AG04449 (cell line): ENCODE measurements around the gene FARS2.

ENCODE experiments used
- CTCF ChIA-PET: fragments of 350-600 bp; formaldehyde crosslinking; extraction: SDS; loops from one replicate; lab custom pipeline; 2021; ENCODE audit warnings: antibody characterized with exemption; lab: Yijun Ruan, JAX
- POLR2A ChIA-PET: fragments of 400-600, 350-600 bp; formaldehyde crosslinking; extraction: SDS; loops from one replicate; lab custom pipeline; 2020; ENCODE audit warnings: antibody characterized with exemption, inconsistent platforms; lab: Yijun Ruan, JAX
- DNase-seq: peaks from one replicate; pipeline ENCODE4 v3.0.0-alpha.2; 2010; ENCODE audit warnings: low read depth, low spot score
- H3K4me3 ChIP-seq: 2 replicates; pipeline ENCODE4 v1.5.1; 2011; ENCODE audit warnings: low read depth, mild to moderate bottlenecking, control low read depth, low read length
- TF ChIP-seq, protein P1 (sequence below): IDR thresholded peaks from one replicate; pipeline ENCODE4 v1.5.1; 2011; ENCODE audit warnings: mild to moderate bottlenecking, moderate library complexity, low read length, control low read depth, inconsistent platforms; ENCODE audit not compliant: insufficient read depth; ENCODE audit errors: missing control alignments

FARS2 gene

DNA sequence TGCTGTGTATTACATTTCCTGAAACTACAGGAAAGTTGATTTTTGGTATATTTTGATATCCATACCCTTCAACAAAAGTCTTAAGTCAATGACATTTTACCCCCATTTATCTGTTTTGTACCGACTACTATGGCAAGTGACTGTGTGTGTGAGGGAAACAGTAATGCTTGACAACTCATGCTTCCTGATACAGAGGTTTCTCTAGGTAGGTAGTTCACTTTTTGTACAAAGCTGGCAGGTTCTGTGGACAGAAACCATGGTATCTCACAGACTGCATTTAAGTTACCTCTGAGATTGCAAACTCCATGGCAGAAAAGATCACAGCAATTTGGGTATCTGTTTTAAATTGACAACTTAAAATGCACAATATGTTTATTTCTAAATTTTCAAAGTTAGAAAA is 28.8 kb downstream of the FARS2 start:
- ChIA-PET POLR2A (no interaction called here), CTCF (interaction anchor here (1.2 kb wide), 2 partner anchors 10 to 12 kb away, joined by 3 to 5 read pairs; no protein-coding TSS in a partner anchor)
- no peak overlapping the region for H3K4me3 ChIP-seq
- TF ChIP-seq, protein P1, sequence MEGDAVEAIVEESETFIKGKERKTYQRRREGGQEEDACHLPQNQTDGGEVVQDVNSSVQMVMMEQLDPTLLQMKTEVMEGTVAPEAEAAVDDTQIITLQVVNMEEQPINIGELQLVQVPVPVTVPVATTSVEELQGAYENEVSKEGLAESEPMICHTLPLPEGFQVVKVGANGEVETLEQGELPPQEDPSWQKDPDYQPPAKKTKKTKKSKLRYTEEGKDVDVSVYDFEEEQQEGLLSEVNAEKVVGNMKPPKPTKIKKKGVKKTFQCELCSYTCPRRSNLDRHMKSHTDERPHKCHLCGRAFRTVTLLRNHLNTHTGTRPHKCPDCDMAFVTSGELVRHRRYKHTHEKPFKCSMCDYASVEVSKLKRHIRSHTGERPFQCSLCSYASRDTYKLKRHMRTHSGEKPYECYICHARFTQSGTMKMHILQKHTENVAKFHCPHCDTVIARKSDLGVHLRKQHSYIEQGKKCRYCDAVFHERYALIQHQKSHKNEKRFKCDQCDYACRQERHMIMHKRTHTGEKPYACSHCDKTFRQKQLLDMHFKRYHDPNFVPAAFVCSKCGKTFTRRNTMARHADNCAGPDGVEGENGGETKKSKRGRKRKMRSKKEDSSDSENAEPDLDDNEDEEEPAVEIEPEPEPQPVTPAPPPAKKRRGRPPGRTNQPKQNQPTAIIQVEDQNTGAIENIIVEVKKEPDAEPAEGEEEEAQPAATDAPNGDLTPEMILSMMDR = no peak
- no peak for DNase-seq

DNA sequence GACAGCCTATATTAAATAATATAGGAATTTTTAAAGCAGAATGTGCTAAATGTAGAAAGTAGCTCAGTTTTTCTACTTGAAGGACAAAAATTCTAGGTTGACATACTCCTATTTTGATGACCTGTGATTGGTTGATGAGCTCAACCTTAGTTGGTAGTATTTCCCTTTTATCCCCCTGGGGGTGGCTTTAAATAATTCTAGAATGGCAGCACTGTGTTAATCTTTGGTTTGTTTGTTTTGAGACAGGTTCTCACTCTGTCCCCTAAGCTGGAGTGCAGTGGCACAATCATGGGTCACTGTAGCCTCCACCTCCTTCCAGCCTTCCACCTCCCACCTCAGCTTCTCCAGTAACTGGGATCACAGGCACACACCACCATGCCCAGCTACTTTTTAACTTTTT is 29.2 kb downstream of the FARS2 start:
- no peak for DNase-seq
- TF ChIP-seq, protein P1 = no peak
- POLR2A ChIA-PET = no interaction called here
- no peak overlapping the region for H3K4me3 ChIP-seq
- CTCF ChIA-PET = interaction anchor here (1.0 to 1.2 kb wide), 3 partner anchors 9 to 29 kb away, joined by 3 to 5 read pairs (median 3); no protein-coding TSS in a partner anchor

GRCh38 chr6:5292154-5292553 is 30.8 kb downstream of the FARS2 start:
- ChIA-PET POLR2A (no interaction called here), CTCF (no interaction called here)
- H3K4me3 ChIP-seq = no peak overlapping the region
- no peak for DNase-seq
- TF ChIP-seq, protein P1 = no peak

- POLR2A ChIA-PET = no interaction called here
Observed at GRCh38 chr6:5293692-5294091, 32.4 kb downstream of the FARS2 start.

GRCh38 chr6:5294392-5295211 is 33.3 kb downstream of the FARS2 start:
- POLR2A ChIA-PET = no interaction called here
- TF ChIP-seq, protein P1 = no peak
- CTCF ChIA-PET = interaction anchor here (1.0 kb wide), 1 partner anchor 151 kb away, joined by 4 read pairs; no protein-coding TSS in a partner anchor
- no peak for DNase-seq
- H3K4me3 ChIP-seq = no peak overlapping the region

More at GRCh38 chr6:5293692-5294091, 32.4 kb downstream of the FARS2 start:
- CTCF ChIA-PET = interaction anchor here (1.0 kb wide), 1 partner anchor 8 kb away, joined by 3 read pairs; no protein-coding TSS in a partner anchor
- no peak for DNase-seq
- TF ChIP-seq, protein P1 = no peak
- no peak overlapping the region for H3K4me3 ChIP-seq

DNA sequence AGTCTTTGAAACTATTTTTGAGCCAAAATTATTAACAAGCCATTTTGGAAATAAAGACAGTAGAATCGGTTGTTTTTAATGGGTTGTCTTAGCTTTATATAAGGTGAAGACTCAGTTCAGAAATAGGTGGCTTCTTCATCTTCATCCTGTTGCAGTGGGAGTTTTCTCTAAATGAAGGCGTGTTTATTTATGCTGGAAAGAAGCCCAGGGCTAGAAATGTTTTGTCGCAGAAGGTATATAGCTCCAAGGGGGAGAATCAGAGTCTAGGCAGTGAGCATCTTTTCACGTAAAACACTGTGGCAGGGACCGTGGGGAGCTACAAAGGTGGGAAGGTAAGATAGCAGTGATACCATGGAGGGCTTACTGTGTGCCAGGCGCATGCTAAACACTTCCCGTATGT is 34.3 kb downstream of the FARS2 start:
- ChIA-PET POLR2A (no interaction called here), CTCF (interaction anchor here (1.0 kb wide), 1 partner anchor 152 kb away, joined by 4 read pairs; no protein-coding TSS in a partner anchor)
- no peak for DNase-seq
- H3K4me3 ChIP-seq = no peak overlapping the region
- TF ChIP-seq, protein P1 = no peak
